ENCODE measurements around the gene PIWIL4.
"Not testable (repeated sequence)": the region's sequence is repeated elsewhere in the genome, so short reads cannot be mapped to it uniquely, and the experiment has no call there.

Gene PIWIL4

DNA sequence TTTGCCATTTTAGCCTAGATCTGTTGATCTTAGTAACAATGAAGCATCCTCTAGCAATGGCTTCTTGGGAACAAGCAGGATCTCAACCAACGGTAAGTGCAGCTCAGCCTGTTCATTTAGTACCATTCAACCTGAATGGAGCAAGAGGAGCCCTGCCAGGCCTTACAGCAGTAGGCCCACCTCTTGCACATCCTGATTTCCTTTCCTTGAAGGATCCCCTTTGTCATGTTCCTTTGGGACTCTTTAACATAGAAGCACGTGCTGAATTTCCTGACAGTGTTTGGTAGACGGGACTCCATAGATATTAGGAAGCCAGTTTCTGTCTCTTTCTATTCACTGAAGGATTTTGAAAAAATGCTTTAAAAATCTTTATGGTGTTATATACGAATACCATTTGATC lies 1.5 kb downstream of the PIWIL4 start:
- no peak for DNase-seq (ENCODE audit: low read depth)
- TF ChIP-seq, protein P1, sequence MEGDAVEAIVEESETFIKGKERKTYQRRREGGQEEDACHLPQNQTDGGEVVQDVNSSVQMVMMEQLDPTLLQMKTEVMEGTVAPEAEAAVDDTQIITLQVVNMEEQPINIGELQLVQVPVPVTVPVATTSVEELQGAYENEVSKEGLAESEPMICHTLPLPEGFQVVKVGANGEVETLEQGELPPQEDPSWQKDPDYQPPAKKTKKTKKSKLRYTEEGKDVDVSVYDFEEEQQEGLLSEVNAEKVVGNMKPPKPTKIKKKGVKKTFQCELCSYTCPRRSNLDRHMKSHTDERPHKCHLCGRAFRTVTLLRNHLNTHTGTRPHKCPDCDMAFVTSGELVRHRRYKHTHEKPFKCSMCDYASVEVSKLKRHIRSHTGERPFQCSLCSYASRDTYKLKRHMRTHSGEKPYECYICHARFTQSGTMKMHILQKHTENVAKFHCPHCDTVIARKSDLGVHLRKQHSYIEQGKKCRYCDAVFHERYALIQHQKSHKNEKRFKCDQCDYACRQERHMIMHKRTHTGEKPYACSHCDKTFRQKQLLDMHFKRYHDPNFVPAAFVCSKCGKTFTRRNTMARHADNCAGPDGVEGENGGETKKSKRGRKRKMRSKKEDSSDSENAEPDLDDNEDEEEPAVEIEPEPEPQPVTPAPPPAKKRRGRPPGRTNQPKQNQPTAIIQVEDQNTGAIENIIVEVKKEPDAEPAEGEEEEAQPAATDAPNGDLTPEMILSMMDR (conservative IDR thresholded peaks at IDR 0.05; ENCODE audit: low read depth, low read length) = no peak

DNA sequence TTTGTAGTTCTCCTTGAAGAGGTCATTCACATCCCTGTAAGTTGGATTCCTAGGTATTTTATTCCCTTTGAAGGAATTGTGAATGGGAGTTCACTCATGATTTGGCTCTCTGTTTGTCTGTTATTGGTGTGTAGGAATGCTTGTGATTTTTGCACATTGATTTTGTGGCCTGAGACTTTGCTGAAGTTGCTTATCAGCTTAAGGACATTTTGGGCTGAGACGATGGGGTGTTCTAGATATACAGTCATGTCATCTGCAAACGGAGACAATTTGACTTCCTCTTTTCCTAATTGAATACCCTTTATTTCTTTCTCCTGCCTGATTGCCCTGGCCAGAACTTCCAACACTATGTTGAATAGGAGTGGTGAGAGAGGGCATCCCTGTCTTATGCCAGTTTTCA lies 5.8 kb downstream of the PIWIL4 start:
- H3K4me3 ChIP-seq (ENCODE audit: low read depth, low read length); DNase-seq (ENCODE audit: low read depth): not testable (repeated sequence)

More for the DNA sequence above, 1.5 kb downstream of the PIWIL4 start:
- H3K4me3 ChIP-seq (ENCODE audit: low read depth, low read length) = no peak overlapping the region

DNA sequence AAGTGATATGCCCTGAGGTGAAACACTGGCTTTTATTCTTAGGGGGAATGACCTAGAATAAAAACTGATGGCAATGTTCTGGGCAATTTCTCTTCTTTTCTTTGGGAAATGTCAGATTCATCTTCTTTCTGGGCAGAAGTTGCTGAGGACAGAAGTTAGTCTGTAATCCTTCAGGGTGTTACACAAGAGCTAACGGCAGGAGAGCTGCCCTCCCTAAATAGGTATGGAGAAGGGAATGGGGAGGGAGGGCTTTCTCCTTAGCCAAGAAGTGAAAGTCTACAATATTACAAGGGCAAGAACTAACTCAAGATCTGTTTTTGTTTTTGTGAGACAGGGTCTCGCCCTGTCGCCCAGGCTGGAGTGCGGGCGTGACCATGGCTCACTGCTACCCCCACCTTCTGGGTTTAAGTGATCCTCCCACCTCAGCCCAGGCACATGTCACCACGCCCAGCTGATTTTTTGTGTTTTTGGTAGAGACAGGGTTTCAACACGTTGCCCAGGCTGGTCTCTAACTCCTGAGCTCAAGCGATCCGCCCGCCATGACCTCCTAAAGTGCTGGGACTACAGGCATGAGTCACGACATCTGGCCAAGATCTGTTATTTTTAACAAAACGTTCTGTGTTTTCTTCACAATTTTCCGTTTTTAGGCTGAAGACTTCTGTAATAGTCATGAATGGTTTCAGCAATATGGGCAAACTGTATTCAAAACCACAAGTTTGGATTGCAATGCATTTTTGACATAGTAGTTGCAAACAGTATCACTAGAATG lies 7.2 kb downstream of the PIWIL4 start:
- H3K4me3 ChIP-seq (ENCODE audit: low read depth, low read length) = peak overlapping the region; percentile 25
- TF ChIP-seq, protein P1 (conservative IDR thresholded peaks at IDR 0.05; ENCODE audit: low read depth, low read length) = no peak
- peak; percentile 92 for DNase-seq (ENCODE audit: low read depth)

DNA sequence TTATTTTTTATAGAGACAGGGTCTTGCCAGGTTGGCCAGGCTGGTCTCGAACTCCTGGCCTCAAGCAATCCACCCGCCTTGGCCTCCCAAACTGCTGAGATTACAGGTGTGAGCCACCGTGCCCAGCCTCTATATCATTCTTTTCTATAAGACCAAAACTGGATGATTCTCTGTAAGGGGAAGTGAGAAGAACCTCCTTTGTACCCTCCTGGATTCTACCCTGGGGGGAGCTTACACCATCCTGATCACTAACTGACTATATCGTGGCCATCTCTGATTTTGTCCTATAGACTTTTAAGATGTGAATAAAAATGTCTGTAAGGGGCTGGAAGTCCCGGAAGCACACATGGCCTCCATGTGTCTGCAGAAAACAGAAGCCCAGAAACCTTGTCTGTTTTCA lies 9.1 kb downstream of the PIWIL4 start:
- DNase-seq (ENCODE audit: low read depth) = no peak
- TF ChIP-seq, protein P1 (conservative IDR thresholded peaks at IDR 0.05; ENCODE audit: low read depth, low read length) = no peak
- H3K4me3 ChIP-seq (ENCODE audit: low read depth, low read length) = no peak overlapping the region

DNA sequence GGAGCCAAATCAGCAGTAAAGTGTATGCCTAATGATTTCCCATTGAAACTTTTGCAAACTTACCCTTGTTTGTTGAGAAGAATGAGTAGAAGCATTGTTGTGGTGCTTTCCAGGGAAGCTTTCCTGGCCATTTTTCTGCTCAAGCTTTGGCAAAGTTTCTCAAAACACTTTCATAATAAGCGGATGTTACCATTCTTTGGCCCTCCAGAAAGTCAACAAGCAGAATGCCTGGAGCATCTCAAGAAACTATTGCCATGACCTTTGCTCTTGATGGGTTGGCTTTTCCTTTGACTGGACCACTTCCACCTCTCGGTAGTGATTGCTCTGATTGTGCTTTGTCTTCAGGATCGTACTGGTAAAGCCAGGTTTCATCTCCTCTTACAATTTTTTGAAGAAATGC lies 10.7 kb downstream of the PIWIL4 start:
- TF ChIP-seq, protein P1 (conservative IDR thresholded peaks at IDR 0.05; ENCODE audit: low read depth, low read length) = no peak
- no peak for DNase-seq (ENCODE audit: low read depth)
- no peak overlapping the region for H3K4me3 ChIP-seq (ENCODE audit: low read depth, low read length)

DNA sequence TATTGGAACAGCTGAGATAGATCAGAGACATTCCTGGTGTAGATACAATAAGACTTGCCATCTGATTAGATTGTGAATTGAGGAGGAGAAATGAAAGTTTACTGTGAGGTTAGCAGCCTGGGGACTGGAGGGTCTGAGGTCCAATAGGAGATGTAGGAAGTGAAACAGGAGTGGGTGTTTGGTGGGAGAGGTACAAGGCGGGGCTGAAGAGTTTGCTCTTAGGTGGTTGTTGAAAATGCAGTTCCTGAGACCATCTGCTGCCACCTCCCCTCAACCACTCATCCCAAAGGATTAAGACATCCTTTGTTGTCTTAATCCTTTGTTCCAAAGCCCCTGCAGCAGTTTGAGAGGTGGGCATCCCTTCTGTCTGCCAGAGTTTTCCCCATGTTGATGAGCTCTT lies 14.8 kb downstream of the PIWIL4 start:
- TF ChIP-seq, protein P1 (conservative IDR thresholded peaks at IDR 0.05; ENCODE audit: low read depth, low read length) = no peak
- DNase-seq (ENCODE audit: low read depth) = no peak
- H3K4me3 ChIP-seq (ENCODE audit: low read depth, low read length) = no peak overlapping the region

DNA sequence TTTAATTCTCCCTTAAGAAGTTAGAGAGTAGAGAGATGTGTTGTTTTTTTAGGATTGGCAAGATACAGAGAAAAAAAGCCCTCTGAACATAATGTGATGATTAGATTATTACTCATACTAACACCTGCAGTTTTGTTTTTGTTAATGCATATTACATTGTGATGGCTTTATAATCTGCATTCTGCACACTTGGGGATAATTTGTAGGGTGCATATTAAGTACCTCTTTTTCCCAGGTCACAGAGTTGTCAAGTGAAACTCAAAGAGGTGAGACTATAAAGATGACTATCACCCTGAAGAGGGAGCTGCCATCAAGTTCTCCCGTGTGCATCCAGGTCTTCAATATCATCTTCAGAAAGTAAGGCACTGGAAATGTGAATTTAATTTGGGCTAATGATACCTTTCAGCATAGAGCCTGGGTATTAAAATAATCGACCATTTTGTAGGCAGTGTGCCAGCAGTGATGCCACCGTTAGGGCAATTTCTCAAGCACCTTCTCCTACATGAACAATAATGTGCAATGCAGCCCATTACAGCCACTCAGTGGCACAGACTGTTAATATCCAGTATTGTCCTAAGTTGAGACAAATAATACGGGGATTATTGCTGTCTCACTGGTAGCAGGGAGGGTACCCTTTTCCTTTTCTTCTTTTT lies 16.2 kb downstream of the PIWIL4 start:
- H3K4me3 ChIP-seq (ENCODE audit: low read depth, low read length) = no peak overlapping the region
- no peak for DNase-seq (ENCODE audit: low read depth)
- TF ChIP-seq, protein P1 (conservative IDR thresholded peaks at IDR 0.05; ENCODE audit: low read depth, low read length) = no peak
